ENCODE measurements around the gene SCO1.

The SCO1 gene

GRCh38 chr17:10657148-10657547 lies 40.2 kb downstream of the SCO1 start, which contains the start of gene MYH3:
MYH3 (minus strand) TSS chr17:10657309; CDS start chr17:10655064, 2,245 bp downstream.
- in situ Hi-C loops (cut with MboI; ENCODE audit: low sequenced_read_pairs), result no loop called here

DNA sequence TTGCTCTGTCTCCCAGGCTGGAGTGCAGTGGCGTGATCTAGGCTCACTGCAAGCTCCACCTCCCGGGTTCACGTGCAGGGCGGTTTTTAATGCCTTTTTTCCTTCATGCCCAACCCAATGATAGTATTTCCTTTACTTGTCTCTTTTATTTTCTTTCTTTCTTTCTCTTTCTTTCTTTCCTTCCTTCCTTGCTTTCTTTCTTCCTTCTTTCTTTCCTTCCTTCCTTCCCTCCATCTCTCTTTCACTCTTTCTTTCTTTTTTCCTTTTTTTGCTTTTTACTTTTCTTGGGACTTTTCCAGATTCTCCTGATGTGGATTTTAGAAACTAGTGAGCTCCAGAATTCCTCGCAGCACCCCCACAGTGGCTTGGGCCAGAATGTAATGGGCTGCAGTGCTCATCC lies 43.3 kb downstream of the SCO1 start:
- in situ Hi-C loops (cut with MboI; ENCODE audit: low sequenced_read_pairs), result no loop called here

- in situ Hi-C loops (cut with MboI; ENCODE audit: low sequenced_read_pairs), result no loop called here
These were observed 44.2 kb downstream of the SCO1 start for GRCh38 chr17:10652984-10653659.

GRCh38 chr17:10651927-10652326 lies 45.4 kb downstream of the SCO1 start:
- in situ Hi-C loops (cut with MboI; ENCODE audit: low sequenced_read_pairs), result no loop called here

DNA sequence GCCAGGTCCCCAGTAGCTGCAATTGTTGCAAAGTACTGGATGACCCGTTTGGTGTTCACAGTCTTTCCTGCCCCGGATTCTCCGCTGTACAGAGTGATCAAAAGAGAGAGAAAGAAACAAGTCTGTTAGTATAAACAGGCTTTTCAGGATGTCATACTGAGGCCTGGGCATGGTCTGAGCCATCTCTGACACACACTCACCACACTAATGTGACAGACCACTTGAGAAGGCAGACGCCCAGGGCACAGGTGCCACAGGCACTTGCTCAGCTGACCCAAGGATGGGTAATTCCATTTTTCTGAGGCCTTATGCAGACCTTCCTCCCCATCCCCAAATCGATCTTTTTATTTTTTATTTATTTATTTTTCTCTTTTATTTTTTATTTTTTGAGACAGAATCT lies 47.7 kb downstream of the SCO1 start:
- in situ Hi-C loops (cut with MboI; ENCODE audit: low sequenced_read_pairs), result no loop called here

GRCh38 chr17:10648956-10649355 lies 48.4 kb downstream of the SCO1 start:
- in situ Hi-C loops (cut with MboI; ENCODE audit: low sequenced_read_pairs), result no loop called here

DNA sequence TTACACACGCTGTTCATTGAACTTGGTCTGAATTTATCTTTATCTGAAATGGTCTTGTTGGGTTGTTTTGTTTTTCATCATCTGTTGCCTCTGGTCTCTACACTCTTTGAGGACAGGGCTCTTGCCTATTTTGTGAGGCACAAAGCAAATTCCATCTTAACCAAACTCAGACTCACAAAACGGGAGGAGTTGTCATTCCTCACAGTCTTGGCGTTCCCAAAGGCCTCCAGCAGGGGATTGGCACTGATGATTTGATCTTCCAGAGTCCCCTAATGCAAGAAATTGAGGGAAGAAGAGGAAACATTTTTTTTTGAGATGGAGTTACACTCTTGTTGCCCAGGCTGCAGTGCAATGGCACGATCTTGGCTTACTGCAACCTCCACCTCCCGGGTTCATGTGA lies 49.0 kb downstream of the SCO1 start:
- in situ Hi-C loops (cut with MboI; ENCODE audit: low sequenced_read_pairs), result no loop called here

- in situ Hi-C loops (cut with MboI; ENCODE audit: low sequenced_read_pairs), result no loop called here
These were observed 50.8 kb downstream of the SCO1 start for GRCh38 chr17:10646392-10646990.

GRCh38 chr17:10640475-10640874 lies 56.9 kb downstream of the SCO1 start:
- in situ Hi-C loops (cut with MboI; ENCODE audit: low sequenced_read_pairs), result no loop called here

GRCh38 chr17:10638151-10638550 lies 59.2 kb downstream of the SCO1 start:
- in situ Hi-C loops (cut with MboI; ENCODE audit: low sequenced_read_pairs), result no loop called here

DNA sequence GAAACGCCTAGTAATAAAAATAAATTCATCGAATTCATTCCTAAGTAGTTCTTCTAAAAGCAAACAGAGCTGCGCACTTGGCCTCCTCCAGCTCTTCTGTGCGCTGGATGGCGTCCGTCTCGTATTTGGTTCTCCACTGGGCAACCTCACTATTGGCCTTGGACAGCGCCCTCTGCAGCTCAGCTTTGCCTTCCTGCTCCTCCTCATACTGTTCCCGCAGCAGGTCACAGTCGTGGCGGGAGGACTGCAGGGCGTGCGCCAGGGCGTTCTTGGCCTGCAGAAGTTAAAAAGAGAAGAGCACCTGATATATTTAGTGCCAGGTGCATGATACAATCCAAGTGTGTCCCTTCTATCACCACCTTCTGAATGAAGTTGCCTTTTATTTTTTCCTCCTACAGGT lies 62.0 kb downstream of the SCO1 start:
- in situ Hi-C loops (cut with MboI; ENCODE audit: low sequenced_read_pairs), result no loop called here

GRCh38 chr17:10633738-10634379 lies 63.5 kb downstream of the SCO1 start:
- in situ Hi-C loops (cut with MboI; ENCODE audit: low sequenced_read_pairs), result no loop called here

DNA sequence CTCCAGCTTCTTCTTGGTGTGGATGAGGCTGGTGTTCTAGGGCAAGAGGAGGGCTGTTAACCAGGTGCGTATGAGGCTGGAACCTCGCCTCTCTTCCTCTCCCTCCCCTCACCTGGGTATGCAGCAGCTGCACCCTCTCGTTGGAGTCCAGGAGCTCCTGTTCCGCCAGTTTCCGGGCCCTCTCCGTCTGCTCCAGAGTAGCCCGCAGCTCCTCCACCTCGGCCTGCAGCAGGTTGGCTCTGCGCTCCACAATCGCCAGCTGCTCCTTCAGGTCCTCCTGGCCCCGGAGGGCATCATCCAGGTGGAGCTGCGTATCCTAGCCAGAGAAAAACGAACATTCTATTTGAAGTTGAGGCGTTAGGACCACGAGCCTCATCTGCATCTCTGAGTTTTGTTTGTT lies 65.6 kb downstream of the SCO1 start:
- in situ Hi-C loops (cut with MboI; ENCODE audit: low sequenced_read_pairs), result no loop called here

GRCh38 chr17:10631048-10631700 lies 66.2 kb downstream of the SCO1 start:
- in situ Hi-C loops (cut with MboI; ENCODE audit: low sequenced_read_pairs), result no loop called here

DNA sequence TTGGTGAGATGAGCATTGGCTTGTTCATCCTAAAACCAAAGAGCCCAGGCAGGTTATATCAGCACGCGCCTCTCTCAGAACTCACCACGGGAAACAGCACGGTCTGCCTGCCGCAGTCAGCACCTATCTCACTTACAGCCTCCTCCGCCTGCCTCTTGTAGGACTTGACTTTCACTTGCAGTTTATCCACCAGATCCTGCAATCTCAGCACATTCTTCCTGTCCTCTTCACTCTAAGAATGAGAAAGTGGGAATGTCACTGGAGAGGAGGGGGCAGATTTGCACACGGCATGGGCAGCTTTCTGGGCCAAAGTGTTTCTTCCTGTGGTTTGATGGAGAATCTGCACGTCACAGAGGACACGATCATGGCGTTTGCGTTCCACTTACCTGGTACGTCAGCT lies 67.6 kb downstream of the SCO1 start:
- in situ Hi-C loops (cut with MboI; ENCODE audit: low sequenced_read_pairs), result no loop called here

- in situ Hi-C loops (cut with MboI; ENCODE audit: low sequenced_read_pairs), result no loop called here
These were observed 68.6 kb downstream of the SCO1 start for GRCh38 chr17:10628756-10629155.

GRCh38 chr17:10626390-10626789 lies 70.9 kb downstream of the SCO1 start:
- in situ Hi-C loops (cut with MboI; ENCODE audit: low sequenced_read_pairs), result no loop called here

DNA sequence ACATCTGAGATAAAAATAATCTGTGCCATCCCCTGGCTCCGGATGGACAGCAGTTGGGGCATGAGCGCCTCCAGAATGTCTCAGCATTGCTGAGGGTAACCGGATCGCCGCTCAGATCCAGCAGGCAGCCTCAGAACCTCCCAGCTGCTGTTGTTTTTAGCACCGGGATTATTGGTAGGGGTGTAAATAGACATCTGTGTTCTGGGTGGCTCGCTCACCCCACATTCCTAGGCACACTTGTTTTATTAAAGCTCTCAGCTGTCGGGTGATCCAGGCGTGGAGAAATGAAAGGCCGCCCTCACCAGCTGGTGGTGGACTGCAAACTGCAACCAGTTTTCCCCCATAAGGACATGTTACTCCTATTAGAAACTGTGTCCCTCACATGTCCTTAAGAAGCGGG lies 72.4 kb downstream of the SCO1 start:
- in situ Hi-C loops (cut with MboI; ENCODE audit: low sequenced_read_pairs), result no loop called here

GRCh38 chr17:10623737-10624338 lies 73.5 kb downstream of the SCO1 start:
- in situ Hi-C loops (cut with MboI; ENCODE audit: low sequenced_read_pairs), result no loop called here

DNA sequence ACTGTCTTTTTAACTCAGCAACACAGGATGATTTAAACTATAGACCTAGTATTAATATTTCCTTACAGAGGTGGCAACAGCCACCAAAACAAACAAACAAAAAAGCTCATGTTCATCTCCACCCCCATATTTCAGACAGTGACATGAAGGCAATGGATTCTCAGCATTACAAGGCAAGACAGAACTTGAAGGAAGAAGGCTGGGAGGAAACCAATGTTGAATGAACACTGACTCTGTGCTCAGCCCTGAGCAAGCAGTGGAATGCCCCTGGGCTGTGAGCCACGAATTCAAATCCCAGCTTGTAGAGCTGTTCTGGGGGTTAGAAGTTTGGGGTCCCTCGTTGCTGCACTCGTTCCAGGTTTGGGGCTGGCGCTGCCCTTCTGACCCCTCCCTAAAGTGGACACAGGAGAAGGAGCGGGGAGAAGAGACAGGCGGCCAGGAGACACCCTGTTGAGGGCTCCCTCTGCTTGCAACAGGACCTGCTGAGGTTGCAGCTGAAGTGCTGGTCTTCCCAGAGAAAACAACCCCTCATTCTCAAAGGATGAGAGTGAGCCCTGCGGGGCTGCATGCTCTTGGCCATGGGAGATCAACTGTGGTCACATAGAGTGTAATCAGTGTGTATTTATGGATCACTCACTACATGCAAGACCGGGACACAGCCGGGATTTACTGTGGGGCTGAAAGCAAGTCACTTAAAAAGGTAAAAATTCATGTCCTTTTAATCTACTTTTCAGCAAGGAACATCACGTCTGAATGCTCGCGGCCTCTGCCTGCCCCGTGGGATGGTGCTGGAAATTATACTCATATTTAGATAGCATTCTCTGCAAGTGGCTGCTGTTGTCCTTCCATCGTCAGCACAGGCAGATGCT lies 74.5 kb downstream of the SCO1 start:
- in situ Hi-C loops (cut with MboI; ENCODE audit: low sequenced_read_pairs), result no loop called here
